GM21515 (cell line): Measurements from ENCODE around the gene RIBC2.

Source experiments
- ATAC-seq: cut with Tn5 transposase; IDR thresholded peaks from one replicate; pipeline ENCODE4 v1.9.1; 2021; ENCODE audit not compliant: unreplicated experiment

The RIBC2 gene

GRCh38 chr22:45472426-45472825 lies 58.9 kb downstream of the RIBC2 start:
- no peak for ATAC-seq

GRCh38 chr22:45473626-45474237 lies 60.2 kb downstream of the RIBC2 start:
- no peak for ATAC-seq

- ATAC-seq, result no peak
Measured at GRCh38 chr22:45475063-45475747, 61.7 kb downstream of the RIBC2 start.

- no peak for ATAC-seq
Measured at GRCh38 chr22:45475851-45476514, 62.5 kb downstream of the RIBC2 start.

GRCh38 chr22:45476814-45477213 lies 63.3 kb downstream of the RIBC2 start:
- no peak for ATAC-seq

GRCh38 chr22:45477366-45478107 lies 64.0 kb downstream of the RIBC2 start:
- no peak for ATAC-seq

- no peak for ATAC-seq
Measured at GRCh38 chr22:45478108-45478771, 64.7 kb downstream of the RIBC2 start.

- ATAC-seq, result no peak
Measured at GRCh38 chr22:45480717-45481116, 67.2 kb downstream of the RIBC2 start.

GRCh38 chr22:45481661-45482060 lies 68.2 kb downstream of the RIBC2 start:
- no peak for ATAC-seq
